ENCODE data around the gene C2orf80. TPM values are rescaled to one million over a fixed set of nuclear protein-coding genes. Genes with fewer than 3 reads are reported as not detected.

Gene C2orf80
- total RNA-seq, 2 experiments from 2014 or later = not detected

DNA sequence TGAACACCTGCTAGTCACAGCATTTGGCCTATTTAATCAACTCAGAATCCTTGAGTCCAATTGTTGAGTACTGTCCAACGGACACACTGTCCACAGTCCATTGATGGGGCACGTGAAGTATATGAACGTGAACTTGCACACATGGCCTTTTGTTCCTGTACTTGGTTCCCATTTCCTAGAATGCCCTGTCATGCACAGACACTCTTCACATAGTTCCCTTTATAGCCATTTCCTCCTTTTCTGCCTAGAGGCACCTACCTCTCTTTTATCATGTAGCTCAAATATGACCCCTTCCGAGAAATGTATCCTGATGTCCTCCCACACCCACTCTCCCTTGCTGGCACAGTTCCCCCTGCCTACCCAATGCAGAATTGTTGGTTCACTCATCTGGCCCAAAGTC is 17.7 kb downstream of the C2orf80 start:
- H3K4me3 ChIP-seq (ENCODE audit: low read length) = no peak overlapping the region
- intact Hi-C loops (cut with DNase I, micrococcal nuclease) = loop anchor here in 1 of 2 experiments (5.0 to 10.0 kb wide), 2 partner anchors 80 to 163 kb away; no protein-coding TSS in a partner anchor
- no peak overlapping the region for H3K4me3 Mint-ChIP-seq
- no peak for ATAC-seq (ENCODE audit: poor library complexity)
- H3K27ac ChIP-seq (ENCODE audit: low read depth in 1 of 2, low read length in 2 of 2) = no peak overlapping the region
- peaks cover 5% of the 10 kb centered on the region for H3K4me1 Mint-ChIP-seq (ENCODE audit: low read depth)
- no peak overlapping the region for H3K27ac Mint-ChIP-seq
- no peaks in the 10 kb centered on the region for H3K9me3 Mint-ChIP-seq
- no peak for TF ChIP-seq CTCF (IDR thresholded peaks at IDR 0.05)
- H3K27me3 ChIP-seq (ENCODE audit: control insufficient read depth in 1 of 2, insufficient read depth in 2 of 2, low read length in 2 of 2) = peaks cover 0 to 17% of the 10 kb centered on the region in 2 experiments
- H3K27me3 Mint-ChIP-seq = peaks cover 12% of the 10 kb centered on the region
- no peaks in the 10 kb centered on the region for H3K9me3 ChIP-seq (ENCODE audit: control insufficient read depth in 1 of 2, insufficient read depth in 1 of 2, low read length in 2 of 2)
- no peaks in the 10 kb centered on the region for H3K4me1 ChIP-seq (ENCODE audit: insufficient read depth, low read length)
- ChIA-PET POLR2A (no interaction called here), CTCF (no interaction called here)
- H3K36me3 ChIP-seq (ENCODE audit: insufficient read depth, low read length) = no peaks in the 10 kb centered on the region
- no peaks in the 10 kb centered on the region for H3K36me3 Mint-ChIP-seq (ENCODE audit: low read depth)
- DNase-seq = peak in 2 of 14 experiments; percentile 18 to 29

DNA sequence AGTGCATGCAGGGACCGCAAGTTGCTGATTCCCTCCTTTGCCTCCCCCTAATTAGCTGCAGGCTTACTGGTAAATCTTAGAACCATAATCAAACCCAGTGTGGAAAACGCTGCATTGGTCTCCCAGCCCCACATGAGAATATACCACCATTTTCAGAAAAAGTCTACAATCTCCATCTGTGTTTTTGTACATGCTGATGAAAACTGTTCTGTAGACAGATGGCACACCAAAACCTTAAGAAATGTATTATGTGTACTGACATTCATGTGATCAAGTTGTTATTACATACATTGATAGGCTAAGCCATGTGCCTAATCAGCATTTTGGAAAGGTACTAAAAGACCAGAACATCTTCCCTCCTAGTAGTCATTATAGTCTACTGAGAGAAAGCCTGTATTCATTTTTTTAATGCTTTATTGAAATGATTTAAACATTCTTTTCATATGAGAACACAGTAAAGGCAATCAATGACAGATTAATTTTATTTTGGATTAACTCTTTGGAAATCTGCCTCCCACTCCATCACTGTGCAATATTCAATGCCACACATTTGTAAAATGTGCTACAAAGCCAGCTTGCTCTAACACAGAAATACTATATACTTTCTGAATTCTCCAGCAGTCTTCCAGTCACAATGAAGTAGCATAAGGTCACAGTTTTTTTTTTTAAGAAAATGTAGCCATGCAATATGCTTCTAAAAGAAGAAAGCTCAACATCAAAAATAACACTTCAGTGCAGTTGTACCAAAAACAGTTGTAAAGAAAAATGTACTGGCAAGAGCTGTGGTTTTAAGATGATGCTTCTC is 24.7 kb downstream of the C2orf80 start:
- H3K9me3 Mint-ChIP-seq = no peaks in the 10 kb centered on the region
- Histone ChIP-seq H3K4me3 (ENCODE audit: low read length) (no peak overlapping the region), H3K9me3 (ENCODE audit: control insufficient read depth in 1 of 2, insufficient read depth in 1 of 2, low read length in 2 of 2) (no peaks in the 10 kb centered on the region), H3K4me1 (ENCODE audit: insufficient read depth, low read length) (no peaks in the 10 kb centered on the region), H3K27ac (ENCODE audit: low read depth in 1 of 2, low read length in 2 of 2) (no peak overlapping the region), H3K36me3 (ENCODE audit: insufficient read depth, low read length) (no peaks in the 10 kb centered on the region), H3K27me3 (ENCODE audit: control insufficient read depth in 1 of 2, insufficient read depth in 2 of 2, low read length in 2 of 2) (peaks cover 0 to under 1% of the 10 kb centered on the region in 2 experiments)
- ATAC-seq (ENCODE audit: poor library complexity) = no peak
- H3K36me3 Mint-ChIP-seq (ENCODE audit: low read depth) = no peaks in the 10 kb centered on the region
- H3K4me1 Mint-ChIP-seq (ENCODE audit: low read depth) = no peaks in the 10 kb centered on the region
- intact Hi-C loops (cut with DNase I, micrococcal nuclease) = no loop called here
- ChIA-PET POLR2A (no interaction called here), CTCF (interaction anchor here (1.1 kb wide), 1 partner anchor 10 kb away, joined by 3 read pairs; no protein-coding TSS in a partner anchor)
- DNase-seq = no peak
- H3K27ac Mint-ChIP-seq = no peak overlapping the region
- peaks cover 17% of the 10 kb centered on the region for H3K27me3 Mint-ChIP-seq
- no peak for TF ChIP-seq CTCF (IDR thresholded peaks at IDR 0.05)
- no peak overlapping the region for H3K4me3 Mint-ChIP-seq

DNA sequence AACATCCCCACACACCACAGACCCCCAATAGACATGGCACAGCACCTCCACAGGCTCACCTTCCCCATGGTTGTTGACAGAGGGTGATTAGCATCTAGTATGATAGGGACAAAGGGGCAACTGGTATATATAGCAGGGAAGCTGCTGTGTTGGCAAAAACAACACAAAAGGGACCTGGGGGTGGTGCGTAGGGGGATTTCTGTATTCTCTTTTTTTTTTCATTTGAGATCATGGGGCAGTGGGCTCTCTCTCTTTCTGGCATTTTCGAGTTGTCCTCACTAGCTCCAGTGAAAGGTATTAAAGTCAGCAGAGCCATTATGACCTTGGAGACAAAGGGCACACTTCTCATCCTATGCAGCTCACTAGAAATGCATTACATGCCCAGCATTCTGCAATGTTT is 26.3 kb downstream of the C2orf80 start, which contains the start of gene CRYGA:
Gene CRYGA, minus strand, starts transcription at position 101 of the 400 bp plus-strand sequence. Its CDS starts 33 bp downstream, at position 68.
- POLR2A ChIA-PET = no interaction called here
- Mint-ChIP-seq H3K4me1 (ENCODE audit: low read depth) (no peaks in the 10 kb centered on the region), H3K27ac (no peak within 1 kb of the TSS), H3K4me3 (no peak within 1 kb of the TSS), H3K36me3 (ENCODE audit: low read depth) (no peaks in the 10 kb centered on the region), H3K27me3 (peaks cover 14% of the 10 kb centered on the region), H3K9me3 (no peaks in the 10 kb centered on the region)
- H3K9me3 ChIP-seq (ENCODE audit: control insufficient read depth in 1 of 2, insufficient read depth in 1 of 2, low read length in 2 of 2) = no peaks in the 10 kb centered on the region
- H3K36me3 ChIP-seq (ENCODE audit: insufficient read depth, low read length) = no peaks in the 10 kb centered on the region
- DNase-seq (no peak), ATAC-seq (ENCODE audit: poor library complexity) (no peak)
- intact Hi-C loops (cut with DNase I, micrococcal nuclease) = no loop called here
- no peaks in the 10 kb centered on the region for H3K27me3 ChIP-seq (ENCODE audit: control insufficient read depth in 1 of 2, insufficient read depth in 2 of 2, low read length in 2 of 2)
- CTCF ChIA-PET = no interaction called here
- no peaks in the 10 kb centered on the region for H3K4me1 ChIP-seq (ENCODE audit: insufficient read depth, low read length)
- H3K4me3 ChIP-seq (ENCODE audit: low read length) = no peak within 1 kb of the TSS
- no peak within 1 kb of the TSS for H3K27ac ChIP-seq (ENCODE audit: low read depth in 1 of 2, low read length in 2 of 2)
- no peak for TF ChIP-seq CTCF (IDR thresholded peaks at IDR 0.05)

Measured in CD4-positive, alpha-beta T cell (primary cell).